ENCODE results near the gene MACROD2.

Gene MACROD2

DNA sequence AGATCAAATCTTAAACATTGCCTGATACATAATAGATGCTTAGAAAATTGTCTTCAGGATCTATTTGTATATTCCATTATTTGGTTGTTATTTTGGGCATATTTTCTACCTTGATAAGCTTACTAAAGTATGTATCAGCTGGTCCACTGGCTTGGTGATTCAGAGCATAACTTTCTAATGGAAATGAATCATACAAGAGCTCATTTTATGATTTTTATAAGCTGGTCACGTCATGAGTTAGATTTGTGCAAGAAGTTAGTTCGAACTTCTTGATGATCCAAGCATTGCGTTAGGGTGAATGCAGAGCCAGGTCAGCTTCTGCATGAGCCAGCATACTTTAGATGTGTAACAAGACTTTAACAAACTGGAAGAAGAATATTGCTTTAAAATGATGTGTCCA, 486.5 kb downstream of the MACROD2 start:
- DNase-seq = no peak

DNA sequence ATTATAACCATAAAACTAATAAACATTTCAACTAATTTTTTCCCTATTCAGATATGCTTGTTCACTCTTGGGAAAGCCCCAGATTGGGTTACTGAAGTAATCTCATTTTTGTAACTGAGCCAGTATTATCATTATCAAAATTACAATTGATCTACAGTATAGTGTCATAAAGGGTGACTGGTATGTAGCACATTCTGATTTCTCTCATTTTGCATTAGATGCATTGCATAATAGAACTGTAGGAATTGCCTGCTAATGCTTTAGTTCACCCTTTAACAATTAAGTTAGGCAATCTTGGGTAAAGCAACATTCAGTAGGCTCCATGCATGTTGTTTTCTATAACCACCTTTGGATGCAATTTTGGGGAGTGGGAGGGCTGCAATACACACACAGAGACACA, 492.9 kb downstream of the MACROD2 start:
- no peak for DNase-seq

DNA sequence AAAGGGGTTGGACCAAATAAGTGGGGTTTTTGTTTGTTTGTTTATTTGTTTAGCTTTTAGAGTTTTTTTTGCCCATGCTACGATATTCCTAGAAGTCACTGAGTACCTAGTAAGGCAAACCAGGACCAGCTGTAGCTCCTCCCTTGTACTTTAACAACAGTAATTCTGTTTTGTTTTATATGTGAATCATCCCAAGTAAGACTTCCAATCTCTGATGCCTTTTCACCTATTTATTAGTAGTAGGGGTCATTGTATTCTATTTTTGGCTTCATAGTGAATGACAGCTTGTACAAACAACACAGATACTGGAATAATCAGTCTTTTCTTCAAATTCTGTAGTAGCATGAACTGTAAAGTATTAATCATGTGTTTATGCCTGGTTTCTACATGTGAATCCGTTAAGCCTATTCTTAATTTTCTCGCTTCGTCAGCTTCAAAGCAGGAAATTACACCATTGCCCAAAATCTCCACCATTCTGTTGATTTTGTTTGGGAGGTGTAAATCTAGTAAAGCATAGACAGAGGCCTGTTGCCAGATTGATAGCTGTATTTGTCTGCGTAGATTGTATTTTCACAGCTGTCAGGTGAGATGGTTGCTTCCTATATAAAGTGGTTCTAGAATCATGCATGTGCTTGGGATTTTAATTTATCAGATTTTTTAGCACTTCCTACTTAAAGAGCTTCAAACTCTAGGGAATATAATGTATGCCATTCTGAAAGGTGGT, 493.6 kb downstream of the MACROD2 start:
- no peak for DNase-seq

DNA sequence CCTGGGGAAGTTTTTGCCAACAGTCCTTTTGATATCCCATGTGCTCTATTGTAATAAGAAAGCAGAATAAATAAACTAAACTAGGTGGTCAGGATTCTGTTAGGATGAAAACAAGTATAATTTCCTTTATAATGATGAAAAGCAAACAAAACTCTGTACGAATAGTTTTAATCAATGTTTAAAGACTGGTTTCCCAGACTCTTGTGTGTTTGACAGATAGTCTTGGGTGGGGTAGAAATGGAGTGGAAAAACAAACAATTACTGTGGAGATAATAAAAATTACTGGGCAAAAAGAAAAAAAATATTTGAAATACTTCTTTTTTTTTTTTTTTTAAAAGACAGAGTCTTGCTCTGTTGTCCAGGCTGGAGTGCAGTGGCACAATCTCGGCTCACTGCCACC, 494.2 kb downstream of the MACROD2 start:
- no peak for DNase-seq

DNA sequence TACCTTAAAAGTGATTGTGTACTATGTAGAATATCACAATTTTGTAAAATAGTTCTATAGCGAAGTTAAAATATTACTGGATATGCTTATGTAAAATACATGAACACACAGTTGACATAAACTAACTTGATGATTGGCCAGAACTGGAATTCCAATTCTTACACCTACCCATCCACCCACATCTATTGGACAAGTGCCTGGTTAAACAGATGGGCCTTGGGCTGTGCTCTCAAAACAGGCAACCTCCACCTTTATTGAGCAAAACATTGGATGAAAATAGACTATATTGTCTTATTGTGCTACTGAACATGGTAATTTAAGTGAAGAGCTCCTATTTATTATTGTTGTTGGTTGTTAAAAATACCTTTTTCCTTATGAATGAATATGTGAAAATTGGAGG, 496.1 kb downstream of the MACROD2 start:
- no peak for DNase-seq

DNA sequence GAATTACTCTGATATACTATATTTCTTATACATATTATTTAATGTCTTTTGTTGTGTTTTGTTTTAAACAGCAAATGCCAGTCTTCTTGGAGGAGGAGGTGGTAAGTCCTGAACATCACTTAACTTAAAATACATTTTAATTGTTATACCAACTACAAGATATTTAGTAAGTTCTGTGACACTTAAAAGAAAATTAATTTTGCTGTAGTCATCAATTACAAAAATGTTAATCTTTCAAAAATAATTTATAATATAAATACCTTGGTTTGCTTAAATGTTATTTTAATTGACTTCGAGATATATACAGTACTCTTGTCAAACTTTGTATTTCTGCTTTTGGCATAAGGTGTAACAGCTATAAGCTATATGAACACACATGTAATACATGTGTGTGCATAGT, 498.1 kb downstream of the MACROD2 start:
- no peak for DNase-seq

DNA sequence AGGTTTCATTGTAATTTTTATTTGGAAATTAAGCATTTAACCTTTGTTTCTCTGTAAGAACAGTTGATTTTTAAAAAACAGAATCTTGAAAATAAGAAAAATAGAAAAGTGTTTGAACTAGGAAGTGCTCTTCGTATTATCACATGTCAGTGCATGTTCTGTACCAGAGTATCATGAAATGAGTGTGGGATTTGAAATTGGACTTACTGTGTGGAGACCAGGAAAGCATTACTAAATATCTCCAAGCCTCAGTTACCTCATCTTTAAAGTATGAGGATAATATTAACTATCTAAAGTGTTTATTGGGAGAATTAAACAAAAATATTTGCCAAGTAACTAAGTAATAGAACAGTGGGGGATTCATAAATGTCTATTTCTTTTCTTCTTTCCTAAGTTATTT, 499.0 kb downstream of the MACROD2 start:
- DNase-seq = no peak

DNA sequence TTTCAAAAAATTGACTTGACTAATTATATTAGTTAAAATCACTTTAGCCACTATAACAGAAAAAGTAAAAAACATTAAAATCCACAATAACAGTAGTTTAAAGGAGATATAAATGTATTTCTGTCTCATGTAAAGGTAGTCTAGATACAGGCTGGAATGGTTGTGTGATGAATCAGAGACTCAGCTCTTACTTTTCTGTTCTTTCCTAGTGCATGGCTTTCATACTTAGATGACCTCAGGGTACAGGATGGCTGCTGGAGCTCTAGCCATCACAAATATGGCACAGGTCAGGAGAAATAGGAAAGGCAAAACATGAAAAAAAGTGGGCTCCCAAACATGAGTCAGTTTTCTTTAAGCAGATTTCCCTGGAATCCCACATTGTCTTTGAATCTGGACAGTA, 499.8 kb downstream of the MACROD2 start:
- DNase-seq = no peak

DNA sequence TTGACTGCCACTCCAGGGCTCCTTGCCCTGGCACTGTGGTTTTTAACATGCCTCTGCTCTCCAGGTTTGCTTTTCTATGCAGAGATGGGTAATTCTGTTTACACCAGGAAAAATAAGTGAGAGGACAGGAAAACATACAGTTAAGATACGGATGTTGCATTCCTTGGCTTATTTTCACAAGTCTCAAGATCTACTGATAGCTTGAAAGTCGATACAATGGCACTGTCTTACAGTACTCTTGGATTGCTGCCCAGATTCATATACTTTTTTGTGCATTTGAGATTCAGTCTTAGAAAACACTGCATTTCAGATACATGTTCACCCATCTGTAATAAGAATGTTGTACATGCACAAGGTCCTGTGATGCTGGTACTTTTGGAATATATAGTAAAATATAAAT, 501.7 kb downstream of the MACROD2 start:
- DNase-seq = no peak

DNA sequence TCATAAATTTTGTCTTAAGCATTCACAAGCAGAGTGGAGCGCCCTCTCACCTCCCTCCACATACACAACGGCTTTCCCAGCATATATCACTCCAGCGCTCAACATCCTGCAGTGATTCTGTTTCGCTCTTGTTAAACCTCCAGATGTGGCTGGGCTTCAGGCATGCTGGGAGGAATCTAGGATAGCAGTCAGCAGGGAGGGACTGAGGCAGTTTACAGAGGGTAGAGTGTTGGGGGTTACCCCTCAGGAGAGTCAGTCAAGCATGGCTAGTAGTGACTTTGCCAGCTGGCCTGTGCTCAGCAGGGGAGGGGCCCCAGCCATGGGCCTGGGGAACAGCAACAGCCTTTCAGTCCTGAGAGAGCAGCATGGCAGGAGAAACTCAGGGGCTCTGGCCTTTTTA, 503.5 kb downstream of the MACROD2 start:
- DNase-seq = no peak

DNA sequence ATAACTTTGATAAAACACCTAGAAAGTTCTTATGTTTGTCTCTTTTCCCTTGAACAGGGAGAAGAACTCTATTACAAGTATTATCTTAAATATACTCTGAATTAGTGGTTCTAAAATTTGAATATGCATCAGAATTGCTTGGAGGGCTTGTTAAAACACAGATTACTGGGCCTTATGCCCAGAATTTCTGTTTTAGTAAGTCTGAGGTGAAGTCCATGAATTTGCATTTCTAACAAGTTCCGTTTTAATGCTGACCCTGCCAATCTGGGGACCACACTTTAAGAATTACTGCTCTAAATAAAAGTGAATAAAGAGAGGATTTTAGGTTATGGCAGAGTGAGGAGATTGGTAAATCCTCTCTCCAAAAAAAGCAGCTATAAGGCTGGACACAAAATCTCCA, 510.2 kb downstream of the MACROD2 start:
- DNase-seq = no peak

DNA sequence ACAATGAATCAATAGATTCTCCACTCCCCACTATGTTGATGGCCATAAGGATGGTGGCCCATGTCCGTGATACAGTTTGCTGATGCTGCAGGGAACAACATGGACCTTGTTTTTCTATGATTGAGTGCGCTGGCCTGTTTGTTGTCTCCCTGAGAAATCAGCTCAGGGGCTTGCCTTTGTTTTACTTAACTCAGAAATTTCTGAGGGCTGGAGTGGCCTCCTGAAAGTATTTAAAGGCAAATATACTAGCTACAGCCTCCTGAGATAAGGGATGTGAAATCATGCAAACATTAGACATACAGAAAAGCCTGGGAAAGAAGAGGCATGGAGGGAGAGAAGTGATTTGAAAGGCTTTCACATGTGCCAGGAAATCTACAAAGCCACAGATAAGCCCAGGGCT, 512.4 kb downstream of the MACROD2 start:
- DNase-seq = no peak

DNA sequence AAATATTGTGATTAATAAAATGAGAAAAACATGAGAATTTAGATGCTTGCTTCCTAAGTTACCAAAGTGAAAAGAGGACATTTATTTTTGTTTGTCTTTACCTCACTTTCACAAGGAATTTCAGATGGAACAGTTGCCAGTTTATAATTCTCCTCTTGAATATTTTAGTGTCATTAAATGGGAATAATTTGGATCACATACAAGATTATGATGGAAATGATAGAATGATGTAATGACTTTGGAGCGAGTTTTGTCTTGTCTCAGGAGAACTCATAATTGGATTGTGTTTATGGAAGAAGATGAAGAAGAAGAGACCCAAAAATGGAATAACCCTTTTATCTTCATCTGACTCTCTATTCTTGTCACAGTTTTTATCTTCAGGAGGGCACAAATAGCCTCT, 515.0 kb downstream of the MACROD2 start:
- no peak for DNase-seq

DNA sequence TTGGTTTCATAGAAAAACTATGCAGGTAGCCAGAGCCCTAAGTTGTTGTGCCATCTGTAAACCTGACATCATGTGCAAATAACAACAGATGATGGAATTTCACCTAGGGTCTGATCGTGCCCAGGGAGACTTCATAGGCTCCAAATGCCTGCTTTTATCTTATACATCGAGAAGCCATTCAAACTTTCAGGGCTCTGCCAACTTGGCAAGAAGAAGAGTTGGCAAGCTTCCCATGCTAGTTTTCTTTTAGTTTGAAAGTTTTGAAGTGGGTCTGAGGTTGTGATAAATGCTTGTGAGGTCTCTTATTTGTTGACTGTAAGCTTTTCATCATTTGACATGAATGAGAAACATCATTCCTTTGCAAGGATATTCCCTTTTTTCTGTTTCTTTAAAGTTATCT, 517.5 kb downstream of the MACROD2 start:
- no peak for DNase-seq

DNA sequence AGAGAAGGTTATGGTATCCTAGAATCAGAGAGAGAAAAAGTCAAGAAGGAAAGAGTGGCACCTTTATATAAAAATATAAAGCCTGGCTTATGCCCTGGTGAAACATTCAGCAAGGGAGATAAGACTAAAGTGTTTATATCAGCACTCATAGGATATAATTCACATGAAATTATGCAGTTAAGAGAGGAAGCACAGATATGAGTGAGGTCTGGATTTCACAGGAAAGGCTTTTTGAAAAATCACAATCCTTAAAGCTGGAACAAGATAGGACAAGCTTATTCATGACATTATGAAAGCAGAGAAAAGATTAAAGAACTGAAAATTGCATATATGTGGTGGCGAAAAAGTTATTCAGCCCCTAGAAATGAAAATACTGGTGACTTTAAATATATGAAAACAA, 523.3 kb downstream of the MACROD2 start:
- DNase-seq = no peak

DNA sequence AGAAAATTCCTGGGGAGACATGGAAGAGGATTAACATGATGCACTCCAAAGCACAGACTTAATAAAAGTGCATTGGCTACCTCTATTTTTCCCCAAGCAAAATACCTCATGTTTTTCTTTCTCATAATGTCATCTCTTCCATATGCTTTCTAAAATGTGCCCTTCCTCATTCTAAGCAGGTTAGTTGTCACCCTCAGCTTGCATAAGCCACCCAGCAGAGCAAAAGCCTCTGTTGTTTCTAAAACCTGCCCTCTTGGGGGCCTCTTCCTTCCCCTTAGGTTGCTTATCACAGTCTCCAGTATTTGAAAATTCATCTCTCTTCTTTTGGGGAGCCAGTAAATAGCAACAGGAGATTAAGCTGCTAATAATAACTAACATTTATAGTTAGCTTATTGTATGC, 525.7 kb downstream of the MACROD2 start:
- DNase-seq = no peak

DNA sequence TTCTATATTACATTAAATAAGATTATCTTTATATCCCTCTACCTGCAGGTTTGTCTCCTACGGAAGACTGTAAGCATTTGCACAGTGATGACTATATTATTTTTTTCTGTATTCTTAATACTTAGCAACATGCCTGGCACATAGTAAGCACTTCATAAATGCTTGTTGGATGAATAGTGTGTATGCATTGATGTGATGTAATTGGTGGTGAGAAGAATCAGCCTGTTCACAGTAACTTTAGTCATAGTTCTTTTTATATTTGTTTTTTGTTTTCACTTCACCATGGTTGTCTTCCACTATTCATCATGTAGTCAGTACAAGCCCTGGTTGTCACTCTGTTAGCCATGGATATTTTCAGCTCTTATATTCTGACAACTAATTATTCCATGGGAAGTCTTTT, 526.1 kb downstream of the MACROD2 start:
- DNase-seq = no peak

DNA sequence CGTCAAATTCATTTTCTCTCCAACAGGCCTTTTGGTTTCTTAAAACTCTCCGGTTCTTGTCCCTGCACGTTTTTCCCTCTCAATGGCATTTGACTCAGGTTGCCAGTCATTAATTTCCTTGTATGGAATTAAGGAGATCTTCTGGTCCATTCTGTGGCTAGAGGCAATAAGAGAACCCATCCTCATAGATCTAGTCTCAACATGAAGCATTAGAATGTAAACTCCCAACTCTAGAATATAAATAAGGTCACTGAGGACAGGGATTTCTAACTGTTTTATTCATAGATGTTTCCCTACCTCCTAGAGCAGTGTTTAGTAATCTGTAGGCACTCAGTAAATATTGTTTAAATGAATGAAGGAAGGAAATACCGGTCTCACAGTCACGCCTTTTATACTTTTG, 527.3 kb downstream of the MACROD2 start:
- no peak for DNase-seq

DNA sequence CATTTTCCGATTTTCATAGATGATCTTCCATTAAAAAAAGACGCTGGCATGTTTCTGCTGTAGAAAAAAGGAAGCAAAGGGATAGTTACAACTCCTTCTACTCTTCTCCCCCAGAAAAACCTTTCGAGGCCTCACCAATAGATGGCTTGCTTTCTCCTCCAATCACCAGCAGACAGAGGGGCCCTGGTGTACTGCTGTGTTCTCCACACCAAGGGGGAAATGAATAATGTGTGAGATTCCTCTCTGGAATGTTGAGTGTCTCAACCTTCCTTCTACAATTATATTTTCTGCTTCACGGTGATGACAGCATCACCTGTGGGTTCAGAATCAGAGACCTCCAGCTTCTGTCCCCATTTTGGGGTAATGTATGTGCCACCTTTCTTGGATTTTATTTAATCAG, 527.8 kb downstream of the MACROD2 start:
- DNase-seq = no peak

DNA sequence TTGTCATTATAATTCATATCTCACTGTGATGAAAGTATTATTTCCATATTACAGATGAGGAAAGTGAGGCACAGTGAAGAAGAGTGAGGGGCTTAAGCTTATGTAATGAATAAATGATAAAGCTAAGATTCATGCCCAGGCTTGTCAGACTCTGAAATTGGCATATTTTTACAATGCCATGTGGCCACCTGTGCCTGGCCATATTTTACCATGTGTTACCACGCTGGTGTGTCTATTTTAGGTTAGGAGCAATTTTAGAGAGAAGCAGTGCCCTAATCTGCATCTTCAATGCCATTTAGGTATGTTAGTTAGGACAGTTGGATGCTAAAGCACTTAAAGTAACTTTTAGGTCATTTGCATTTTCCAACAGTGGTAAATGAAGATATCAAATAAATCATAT, 530.1 kb downstream of the MACROD2 start:
- DNase-seq = no peak

DNA sequence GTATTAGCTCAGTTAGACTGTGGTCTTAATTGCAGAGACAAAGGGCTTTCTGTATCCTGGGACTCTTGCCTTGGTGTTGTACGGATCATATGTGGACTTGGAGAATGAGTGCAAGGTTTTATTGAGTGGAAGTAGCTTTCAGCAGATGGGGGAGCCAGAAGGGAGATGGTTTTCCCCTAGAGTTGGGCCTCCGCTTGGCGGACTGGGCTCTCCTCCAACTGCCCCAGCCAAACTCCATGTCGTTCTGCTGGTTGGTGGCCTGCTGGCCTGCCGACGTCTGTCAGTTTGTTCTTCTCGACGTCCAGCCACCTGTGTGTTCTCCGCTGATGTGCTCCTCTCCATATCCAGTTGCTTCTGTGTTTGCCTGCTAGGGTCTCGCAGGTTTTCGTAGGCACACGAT, 531.6 kb downstream of the MACROD2 start:
- no peak for DNase-seq

DNA sequence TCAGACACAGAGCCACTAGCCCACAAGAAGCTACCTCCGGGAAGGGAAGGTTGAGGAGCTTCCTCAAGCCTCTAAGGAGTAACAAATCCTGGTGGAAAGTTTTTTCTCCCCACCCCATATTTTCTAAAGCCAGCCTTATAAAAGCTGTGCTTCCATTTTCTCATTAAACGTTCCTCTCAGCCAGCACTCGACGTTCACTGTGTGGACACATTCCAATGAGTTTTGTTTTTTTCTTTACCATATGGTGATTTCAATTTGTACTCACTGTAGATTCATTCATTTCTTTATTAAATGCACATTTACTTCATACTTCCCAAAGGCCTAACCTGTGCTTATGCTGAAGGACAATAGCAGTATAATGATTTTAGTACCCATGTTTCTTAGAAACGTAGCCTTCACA, 536.5 kb downstream of the MACROD2 start:
- no peak for DNase-seq

DNA sequence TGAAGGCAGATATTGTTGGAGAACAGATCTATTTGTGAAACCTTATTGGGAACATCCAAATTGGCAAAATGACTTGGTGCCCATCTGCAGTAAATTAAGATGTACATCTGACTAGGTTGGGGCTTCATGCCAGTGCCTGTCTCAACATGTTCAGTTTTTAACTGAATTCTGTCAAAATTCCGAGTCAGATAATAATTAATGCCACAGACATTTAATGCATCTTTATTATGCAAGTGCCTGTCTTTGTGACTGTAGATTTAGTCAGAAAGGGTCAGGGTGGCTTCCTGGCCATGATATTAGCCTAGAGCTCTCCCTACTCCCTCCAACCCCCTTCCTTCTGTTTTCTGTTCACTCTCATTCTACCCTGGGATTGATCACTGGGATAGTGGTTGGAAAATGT, 541.4 kb downstream of the MACROD2 start:
- no peak for DNase-seq

DNA sequence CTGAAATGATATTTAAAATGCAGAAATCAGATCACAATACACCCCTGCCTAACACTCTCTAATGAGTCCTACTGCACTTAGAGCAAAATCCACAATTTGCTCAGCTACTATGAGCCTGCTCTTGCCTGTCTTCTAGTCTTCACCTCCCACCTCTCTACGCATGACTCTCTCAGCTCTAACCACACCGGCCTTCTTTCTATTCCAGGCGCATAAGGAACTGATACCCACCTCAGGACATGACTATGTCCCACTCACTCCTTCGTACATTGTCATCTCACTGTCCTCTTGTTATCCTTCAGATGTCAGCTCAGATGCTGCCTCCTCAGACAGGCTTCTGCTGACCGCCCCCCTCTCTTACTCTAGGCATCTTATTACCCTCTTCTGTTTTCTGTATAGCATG, 543.1 kb downstream of the MACROD2 start:
- no peak for DNase-seq

DNA sequence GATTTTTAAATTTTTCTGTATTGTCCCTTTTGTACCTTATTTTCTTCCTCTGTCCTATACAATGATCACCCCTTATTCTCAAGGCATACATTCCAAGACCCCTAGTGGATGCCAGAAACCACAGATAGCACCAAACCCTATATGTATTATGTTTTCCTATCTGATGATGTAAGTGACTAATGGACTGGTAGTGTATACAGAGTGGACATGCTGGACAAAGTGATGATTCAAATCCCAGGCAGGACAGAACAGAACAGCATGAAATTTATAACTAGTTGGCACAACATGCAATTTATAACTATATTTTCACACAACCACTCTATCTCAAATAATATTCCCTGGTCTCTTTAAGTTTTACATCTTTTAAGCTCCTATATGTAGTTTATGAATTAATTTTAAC, 547.7 kb downstream of the MACROD2 start:
- no peak for DNase-seq

DNA sequence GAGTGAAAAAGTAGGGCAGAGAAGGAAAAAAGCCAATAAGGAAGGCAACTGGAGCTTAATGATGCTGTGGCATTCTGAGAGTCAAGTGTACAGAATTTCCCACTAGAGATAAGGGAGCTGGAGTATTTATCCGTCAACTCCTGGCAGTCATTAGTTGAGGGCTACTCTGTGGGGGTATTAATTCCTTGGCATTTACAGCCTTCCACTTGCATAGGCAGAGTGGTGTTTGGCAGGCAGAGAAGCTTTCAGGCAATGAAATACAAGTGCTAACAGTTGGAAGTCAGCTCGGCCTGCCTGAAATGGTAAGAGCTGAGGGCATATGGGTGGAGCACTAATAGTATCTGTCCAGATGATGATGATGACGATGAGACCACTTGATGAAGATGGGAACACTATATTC, 549.4 kb downstream of the MACROD2 start:
- no peak for DNase-seq
